Thoracic aorta (tissue), 2 donors: ENCODE data around the gene LTA4H. TPM values are rescaled to one million over a fixed set of nuclear protein-coding genes. Genes with fewer than 3 reads are reported as not detected.

ENCODE experiments used
- ATAC-seq: fragments of 150-250 bp; one replicate; pipeline ENCODE4 v1.8.0; 2017; ENCODE audit warnings: low read depth; ENCODE audit not compliant: insufficient number of reproducible peaks, low FRiP score
- DNase-seq: peaks from one replicate; pipeline ENCODE4 v3.0.0-alpha.2; 2020; ENCODE audit warnings: low spot score
- H3K27ac ChIP-seq, 2 donors: fragments of 200-600 bp; sonication (generic); 1 replicate in 1 of 2; 2 replicates in 1 of 2; pipeline ENCODE4 v1.5.1; 2016; ENCODE audit warnings: mild to moderate bottlenecking in 2 of 2, moderate library complexity in 2 of 2
- H3K27me3 ChIP-seq: fragments of 200-600 bp; sonication (generic); replicated peaks from 2 replicates; pipeline ENCODE4 v1.6.0; 2016; ENCODE audit warnings: mild to moderate bottlenecking; ENCODE audit not compliant: insufficient read depth
- H3K36me3 ChIP-seq: fragments of 200-600 bp; sonication (generic); one replicate; pipeline ENCODE4 v1.5.1; 2016
- H3K4me1 ChIP-seq, 2 donors: fragments of 200-600 bp; sonication (generic); 1 replicate in 1 of 2; 2 replicates in 1 of 2; pipeline versions ENCODE4 v1.5.1 to v1.6.0; 2016; ENCODE audit warnings: low read depth in 2 of 2, mild to moderate bottlenecking in 1 of 2; ENCODE audit not compliant: control insufficient read depth in 1 of 2
- H3K4me3 ChIP-seq: fragments of 200-600 bp; sonication (generic); 2 replicates; pipeline ENCODE4 v1.5.1; 2016; ENCODE audit warnings: mild to moderate bottlenecking
- H3K9me3 ChIP-seq: fragments of 200-600 bp; sonication (generic); 2 replicates; pipeline ENCODE4 v1.5.1; 2016
- total RNA-seq, 2 donors: library from RNA; depleted of rRNA; stranded (reverse); fragments of >200 nt; gene quantifications; one replicate each; pipeline versions ENCODE4 v1.1.0 to v1.2.3, GENCODE V29; 2016
- TF ChIP-seq, protein P1 (sequence below): fragments of 200-600 bp; sonication (generic); IDR thresholded peaks from one replicate; pipeline ENCODE4 v1.5.1; 2019; ENCODE audit warnings: antibody characterized with exemption

The LTA4H gene
- total RNA-seq, 2 donors from 2014 or later, result 39.9 to 68.5 TPM

DNA sequence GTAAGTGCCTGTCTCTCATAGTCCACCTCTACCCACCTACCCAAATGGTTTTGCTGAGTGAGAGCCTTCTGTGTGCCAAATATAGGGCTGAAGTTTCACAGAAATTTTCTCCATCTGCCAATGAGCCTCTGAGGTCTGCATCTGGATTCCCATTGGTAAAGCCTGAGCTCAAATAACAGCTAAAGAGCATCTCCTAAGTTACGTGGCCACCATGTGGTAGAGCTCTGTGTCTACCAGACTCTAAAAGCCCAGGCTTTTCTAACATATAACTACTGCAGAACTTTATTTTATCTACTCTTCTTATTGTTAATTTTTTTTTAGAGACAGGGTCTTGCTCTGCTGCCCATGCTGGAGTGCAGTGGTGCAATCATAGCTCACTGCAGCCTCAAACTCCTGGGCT lies 76.3 kb downstream of the LTA4H start:
- no peak for ATAC-seq
- Histone ChIP-seq H3K4me3 (no peak overlapping the region), H3K36me3 (no peaks in the 10 kb centered on the region), H3K27me3 (no peaks in the 10 kb centered on the region), H3K4me1 (no peaks in the 10 kb centered on the region), H3K9me3 (no peaks in the 10 kb centered on the region), H3K27ac (no peak overlapping the region)
- DNase-seq, result no peak
- TF ChIP-seq, protein P1, sequence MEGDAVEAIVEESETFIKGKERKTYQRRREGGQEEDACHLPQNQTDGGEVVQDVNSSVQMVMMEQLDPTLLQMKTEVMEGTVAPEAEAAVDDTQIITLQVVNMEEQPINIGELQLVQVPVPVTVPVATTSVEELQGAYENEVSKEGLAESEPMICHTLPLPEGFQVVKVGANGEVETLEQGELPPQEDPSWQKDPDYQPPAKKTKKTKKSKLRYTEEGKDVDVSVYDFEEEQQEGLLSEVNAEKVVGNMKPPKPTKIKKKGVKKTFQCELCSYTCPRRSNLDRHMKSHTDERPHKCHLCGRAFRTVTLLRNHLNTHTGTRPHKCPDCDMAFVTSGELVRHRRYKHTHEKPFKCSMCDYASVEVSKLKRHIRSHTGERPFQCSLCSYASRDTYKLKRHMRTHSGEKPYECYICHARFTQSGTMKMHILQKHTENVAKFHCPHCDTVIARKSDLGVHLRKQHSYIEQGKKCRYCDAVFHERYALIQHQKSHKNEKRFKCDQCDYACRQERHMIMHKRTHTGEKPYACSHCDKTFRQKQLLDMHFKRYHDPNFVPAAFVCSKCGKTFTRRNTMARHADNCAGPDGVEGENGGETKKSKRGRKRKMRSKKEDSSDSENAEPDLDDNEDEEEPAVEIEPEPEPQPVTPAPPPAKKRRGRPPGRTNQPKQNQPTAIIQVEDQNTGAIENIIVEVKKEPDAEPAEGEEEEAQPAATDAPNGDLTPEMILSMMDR, result no peak

DNA sequence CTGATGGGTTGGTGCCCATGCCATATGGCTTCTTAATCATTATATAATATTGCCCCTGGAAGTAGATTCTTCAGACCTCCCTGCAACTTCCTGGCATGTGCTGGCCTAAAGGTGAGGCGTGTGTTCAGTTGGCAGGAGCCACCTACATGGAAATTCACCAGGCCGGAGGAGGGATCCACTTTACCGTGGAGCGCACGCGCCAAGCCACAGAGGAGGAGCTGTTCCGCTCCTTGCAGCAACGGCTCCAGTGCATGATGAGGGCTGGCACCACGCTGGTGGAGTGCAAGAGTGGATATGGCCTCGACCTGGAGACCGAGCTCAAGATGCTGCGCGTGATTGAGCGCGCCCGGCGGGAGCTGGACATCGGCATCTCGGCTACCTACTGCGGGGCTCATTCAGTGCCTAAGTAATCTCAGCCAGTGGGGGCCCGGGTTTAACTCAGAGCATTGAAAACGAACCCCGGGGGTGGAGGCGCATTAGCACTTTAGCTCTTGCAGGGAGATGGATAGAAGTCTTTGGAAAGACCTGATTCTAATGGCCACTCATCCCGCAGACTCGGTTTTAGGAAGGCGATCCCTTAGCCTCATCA lies 78.7 kb downstream of the LTA4H start:
- H3K36me3 ChIP-seq, result no peaks in the 10 kb centered on the region
- no peaks in the 10 kb centered on the region for H3K9me3 ChIP-seq
- H3K4me3 ChIP-seq, result no peak overlapping the region
- no peaks in the 10 kb centered on the region for H3K27me3 ChIP-seq
- H3K4me1 ChIP-seq, result no peaks in the 10 kb centered on the region
- no peak for ATAC-seq
- DNase-seq, result no peak
- no peak overlapping the region for H3K27ac ChIP-seq
- TF ChIP-seq, protein P1, result no peak

DNA sequence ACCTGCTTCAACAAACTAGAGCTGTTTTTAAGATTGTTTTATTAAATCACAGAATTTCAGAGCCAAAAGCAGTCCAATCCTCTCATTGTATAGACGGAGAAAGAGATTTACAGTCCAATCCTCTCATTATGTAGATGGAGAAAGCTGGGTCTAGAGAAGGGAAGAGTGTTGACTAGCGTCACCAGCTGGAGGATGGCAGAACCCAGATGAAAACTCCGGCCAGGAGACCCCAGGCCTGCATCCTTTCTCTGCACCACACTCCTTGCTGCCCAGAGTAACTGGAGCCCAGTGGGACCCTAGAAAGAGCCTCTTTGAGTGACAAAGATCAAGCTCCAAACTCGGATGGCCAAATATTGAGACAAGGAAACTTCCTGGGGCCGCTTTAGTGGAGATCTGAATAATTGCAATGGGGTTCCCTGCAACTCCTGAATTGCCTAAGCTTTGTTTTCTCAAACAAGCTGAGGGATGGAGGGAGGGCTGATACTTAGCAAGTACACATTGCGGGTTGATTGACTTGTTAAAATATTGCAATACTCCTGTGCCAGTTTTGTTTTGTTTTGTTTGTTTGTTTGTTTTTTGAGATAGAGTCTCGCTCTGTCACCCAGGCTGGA lies 79.7 kb downstream of the LTA4H start:
- ATAC-seq, result no peak
- Histone ChIP-seq H3K27me3 (no peaks in the 10 kb centered on the region), H3K4me1 (no peaks in the 10 kb centered on the region), H3K27ac (no peak overlapping the region), H3K9me3 (no peaks in the 10 kb centered on the region), H3K4me3 (no peak overlapping the region), H3K36me3 (no peaks in the 10 kb centered on the region)
- TF ChIP-seq, protein P1, result no peak
- no peak for DNase-seq

DNA sequence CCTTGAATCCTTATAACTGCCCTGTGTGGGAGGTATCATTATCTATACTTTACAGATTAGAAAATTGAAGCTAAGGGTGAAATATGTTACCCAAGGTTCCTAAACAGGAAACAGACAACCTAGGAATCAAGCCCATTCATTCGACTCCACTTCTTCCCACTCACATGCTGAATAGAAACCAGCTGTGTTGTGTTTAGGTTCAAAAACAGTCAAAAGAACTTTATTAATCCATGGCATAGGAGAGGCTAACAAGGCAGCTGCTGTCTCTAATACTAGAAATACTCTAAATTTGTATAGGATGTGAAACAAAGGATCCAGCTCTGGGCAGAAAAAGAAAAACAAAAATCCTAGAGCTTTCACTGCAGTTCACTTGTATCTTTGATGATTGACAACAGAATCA lies 82.4 kb downstream of the LTA4H start:
- H3K4me3 ChIP-seq, result no peak overlapping the region
- TF ChIP-seq, protein P1, result no peak
- no peaks in the 10 kb centered on the region for H3K9me3 ChIP-seq
- H3K4me1 ChIP-seq, result no peaks in the 10 kb centered on the region
- H3K36me3 ChIP-seq, result no peaks in the 10 kb centered on the region
- no peak for DNase-seq
- no peak overlapping the region for H3K27ac ChIP-seq
- H3K27me3 ChIP-seq, result no peaks in the 10 kb centered on the region
- no peak for ATAC-seq

DNA sequence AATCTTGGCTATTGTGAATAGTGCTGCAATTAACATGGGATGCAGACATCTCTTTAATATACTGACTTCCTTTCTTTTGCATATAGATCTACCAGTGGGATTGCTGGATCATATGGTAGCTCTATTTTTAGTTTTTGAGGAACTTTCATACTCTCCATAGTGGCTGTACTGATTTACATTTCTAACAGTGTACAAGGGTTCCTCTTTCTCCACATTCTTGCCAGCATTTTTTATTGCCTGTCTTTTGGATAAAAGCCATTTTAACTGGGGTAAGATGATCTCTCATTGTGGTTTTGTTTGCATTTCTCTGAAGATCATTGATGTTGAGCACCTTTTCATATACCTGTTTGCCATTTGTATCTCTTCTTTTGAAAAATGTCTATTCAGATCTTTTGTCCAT lies 83.9 kb downstream of the LTA4H start:
- ATAC-seq, result no peak
- no peak overlapping the region for H3K27ac ChIP-seq
- DNase-seq, result no peak

More for the DNA sequence above, 83.9 kb downstream of the LTA4H start:
- H3K4me1 ChIP-seq, result no peaks in the 10 kb centered on the region
- no peaks in the 10 kb centered on the region for H3K27me3 ChIP-seq
- H3K4me3 ChIP-seq, result no peak overlapping the region
- H3K9me3 ChIP-seq, result no peaks in the 10 kb centered on the region
- TF ChIP-seq, protein P1, result no peak
- H3K36me3 ChIP-seq, result no peaks in the 10 kb centered on the region

Other genes starting within 250 kb of the LTA4H start
- gene NTN4, start 244.8 kb downstream of the LTA4H start, total RNA-seq, result 10 to 100 TPM; 72.3 to 79.2 TPM
- 1 to 10 TPM; 6.5 to 9.1 TPM for gene SNRPF, start 176.6 kb downstream of the LTA4H start, total RNA-seq
- not detected for gene CCDC38, start 93.0 kb downstream of the LTA4H start, total RNA-seq
- gene AMDHD1, start 92.3 kb downstream of the LTA4H start, total RNA-seq, result 1 to 10 TPM in 1 of 2 donors, not detected in 1; 6.8 TPM
- 1 to 10 TPM in 1 of 2 donors, not detected in 1; 1.6 TPM for gene HAL, start 39.2 kb downstream of the LTA4H start, total RNA-seq
- 10 to 100 TPM; 19.9 to 40.6 TPM for gene ELK3, start 158.8 kb upstream of the LTA4H start, total RNA-seq